Stomach smooth muscle (tissue), 2 donors: Measurements from ENCODE around the gene HBG2.

Experiments
- H3K27ac ChIP-seq: one replicate; pipeline ENCODE4 v1.7.0; 2013; ENCODE audit warnings: mild to moderate bottlenecking, low read length, inconsistent platforms
- H3K27me3 ChIP-seq, 2 donors: one replicate each; pipeline ENCODE4 v1.7.0; 2013; ENCODE audit warnings: low read length in 2 of 2; ENCODE audit not compliant: insufficient read depth in 2 of 2, control insufficient read depth in 1 of 2
- H3K36me3 ChIP-seq, 2 donors: one replicate each; pipeline ENCODE4 v1.7.0; 2013; ENCODE audit warnings: low read length in 2 of 2; ENCODE audit not compliant: control insufficient read depth in 2 of 2, insufficient read depth in 2 of 2
- H3K4me1 ChIP-seq: one replicate; pipeline ENCODE4 v1.7.0; 2013; ENCODE audit warnings: low read length; ENCODE audit not compliant: control insufficient read depth, insufficient read depth
- H3K4me3 ChIP-seq, 2 donors: one replicate each; pipeline ENCODE4 v1.7.0; 2013; ENCODE audit warnings: low read length in 2 of 2
- H3K9ac ChIP-seq, 2 donors: one replicate each; pipeline ENCODE4 v1.7.0; 2013; ENCODE audit warnings: low read length in 2 of 2, mild to moderate bottlenecking in 1 of 2
- H3K9me3 ChIP-seq, 2 donors: one replicate each; pipeline ENCODE4 v1.7.0; 2013; ENCODE audit warnings: low read length in 2 of 2; ENCODE audit not compliant: control insufficient read depth in 2 of 2
- donor health status: healthy.
- donor health status: Pancreatic carcinoma.

The HBG2 gene

GRCh38 chr11:5240056-5240455 lies 14.5 kb downstream of the HBG2 start:
- no peak overlapping the region for H3K4me3 ChIP-seq
- H3K27me3 ChIP-seq: peaks cover 0 to 2% of the 10 kb centered on the region in 2 donors
- H3K9ac ChIP-seq: no peak overlapping the region
- H3K27ac ChIP-seq: no peak overlapping the region
- H3K9me3 ChIP-seq: no peaks in the 10 kb centered on the region
- H3K36me3 ChIP-seq: no peaks in the 10 kb centered on the region
- no peaks in the 10 kb centered on the region for H3K4me1 ChIP-seq

GRCh38 chr11:5239046-5239445 lies 15.5 kb downstream of the HBG2 start:
- H3K27ac ChIP-seq: no peak overlapping the region
- H3K9me3 ChIP-seq: no peaks in the 10 kb centered on the region
- no peaks in the 10 kb centered on the region for H3K36me3 ChIP-seq
- no peak overlapping the region for H3K4me3 ChIP-seq
- no peaks in the 10 kb centered on the region for H3K4me1 ChIP-seq
- peaks cover 0 to 2% of the 10 kb centered on the region in 2 donors for H3K27me3 ChIP-seq
- H3K9ac ChIP-seq: no peak overlapping the region

GRCh38 chr11:5238486-5238885 lies 16.1 kb downstream of the HBG2 start:
- Histone ChIP-seq H3K27ac (no peak overlapping the region), H3K27me3 (peaks cover 0 to 2% of the 10 kb centered on the region in 2 donors), H3K36me3 (no peaks in the 10 kb centered on the region), H3K9ac (no peak overlapping the region), H3K4me3 (no peak overlapping the region), H3K9me3 (no peaks in the 10 kb centered on the region), H3K4me1 (no peaks in the 10 kb centered on the region)

GRCh38 chr11:5237420-5237819 lies 17.2 kb downstream of the HBG2 start:
- no peaks in the 10 kb centered on the region for H3K4me1 ChIP-seq
- no peak overlapping the region for H3K27ac ChIP-seq

GRCh38 chr11:5235364-5236095 lies 19.1 kb downstream of the HBG2 start:
- Histone ChIP-seq H3K36me3 (no peaks in the 10 kb centered on the region), H3K9ac (no peak overlapping the region), H3K4me3 (no peak overlapping the region), H3K27me3 (no peaks in the 10 kb centered on the region), H3K9me3 (no peaks in the 10 kb centered on the region), H3K27ac (no peak overlapping the region), H3K4me1 (no peaks in the 10 kb centered on the region)

More at GRCh38 chr11:5237420-5237819, 17.2 kb downstream of the HBG2 start:
- Histone ChIP-seq H3K36me3 (no peaks in the 10 kb centered on the region), H3K27me3 (no peaks in the 10 kb centered on the region), H3K9ac (no peak overlapping the region), H3K4me3 (no peak overlapping the region), H3K9me3 (no peaks in the 10 kb centered on the region)

- Histone ChIP-seq H3K9me3 (no peaks in the 10 kb centered on the region), H3K9ac (no peak within 1 kb of the TSS), H3K4me3 (no peak within 1 kb of the TSS), H3K4me1 (no peaks in the 10 kb centered on the region), H3K27ac (no peak within 1 kb of the TSS), H3K36me3 (no peaks in the 10 kb centered on the region), H3K27me3 (no peaks in the 10 kb centered on the region)
Measured at GRCh38 chr11:5234381-5234834, 20.2 kb downstream of the HBG2 start, which contains the start of gene HBD. TSS of gene HBD (minus strand) at chr11:5234483. CDS start at chr11:5234433, 50 bp downstream.

- no peak overlapping the region for H3K9ac ChIP-seq
- H3K4me1 ChIP-seq: no peaks in the 10 kb centered on the region
- no peak overlapping the region for H3K27ac ChIP-seq
- H3K9me3 ChIP-seq: no peaks in the 10 kb centered on the region
- no peaks in the 10 kb centered on the region for H3K27me3 ChIP-seq
- no peaks in the 10 kb centered on the region for H3K36me3 ChIP-seq
- no peak overlapping the region for H3K4me3 ChIP-seq
Measured at GRCh38 chr11:5233307-5233706, 21.3 kb downstream of the HBG2 start.

GRCh38 chr11:5232821-5233220 lies 21.8 kb downstream of the HBG2 start:
- Histone ChIP-seq H3K4me1 (no peaks in the 10 kb centered on the region), H3K4me3 (no peak overlapping the region), H3K9ac (no peak overlapping the region), H3K9me3 (no peaks in the 10 kb centered on the region), H3K27ac (no peak overlapping the region), H3K27me3 (no peaks in the 10 kb centered on the region), H3K36me3 (no peaks in the 10 kb centered on the region)

GRCh38 chr11:5232176-5232575 lies 22.4 kb downstream of the HBG2 start:
- H3K9ac ChIP-seq: no peak overlapping the region
- H3K9me3 ChIP-seq: no peaks in the 10 kb centered on the region
- H3K36me3 ChIP-seq: no peaks in the 10 kb centered on the region
- no peak overlapping the region for H3K4me3 ChIP-seq
- no peak overlapping the region for H3K27ac ChIP-seq
- H3K27me3 ChIP-seq: no peaks in the 10 kb centered on the region
- no peaks in the 10 kb centered on the region for H3K4me1 ChIP-seq

- Histone ChIP-seq H3K9me3 (no peaks in the 10 kb centered on the region), H3K4me3 (no peak overlapping the region), H3K27ac (no peak overlapping the region), H3K9ac (no peak overlapping the region), H3K36me3 (no peaks in the 10 kb centered on the region), H3K27me3 (no peaks in the 10 kb centered on the region), H3K4me1 (no peaks in the 10 kb centered on the region)
Measured at GRCh38 chr11:5231111-5231510, 23.5 kb downstream of the HBG2 start.

GRCh38 chr11:5230266-5230665 lies 24.3 kb downstream of the HBG2 start:
- H3K9me3 ChIP-seq: no peaks in the 10 kb centered on the region
- H3K36me3 ChIP-seq: no peaks in the 10 kb centered on the region
- no peaks in the 10 kb centered on the region for H3K4me1 ChIP-seq
- H3K4me3 ChIP-seq: no peak overlapping the region
- H3K9ac ChIP-seq: no peak overlapping the region
- no peaks in the 10 kb centered on the region for H3K27me3 ChIP-seq
- H3K27ac ChIP-seq: no peak overlapping the region
